GM23338 (cell line): ENCODE data around the gene SERPINB13. TPM values are rescaled to one million over a fixed set of nuclear protein-coding genes. Genes with fewer than 3 reads are reported as not detected.
"Not testable (repeated sequence)": the region's sequence is repeated elsewhere in the genome, so short reads cannot be mapped to it uniquely, and the experiment has no call there.

Source experiments
- ATAC-seq: fragments of 200-7000 bp; cut with Tn5 transposase; 3 replicates; pipeline ENCODE4 v1.9.1; 2020
- DNase-seq: peaks from one replicate; pipeline ENCODE4 v3.0.0-alpha.2; 2015; ENCODE audit warnings: low spot score
- H2AFZ ChIP-seq: fragments of 200-600 bp; sonication (generic); 2 replicates; pipeline ENCODE4 v1.8.0; 2016; ENCODE audit warnings: antibody characterized with exemption, mild to moderate bottlenecking, moderate library complexity
- H3F3A ChIP-seq: fragments of 200-600 bp; sonication (generic); replicated peaks from 2 replicates; pipeline ENCODE4 v1.8.0; 2017; ENCODE audit warnings: antibody characterized with exemption, mixed run types, low read depth
- H3K27ac ChIP-seq: fragments of 200-600 bp; sonication (generic); 2 replicates; pipeline ENCODE4 v1.6.1; 2016; ENCODE audit warnings: low read depth
- H3K27me3 ChIP-seq: fragments of 200-600 bp; sonication (generic); 2 replicates; pipeline ENCODE4 v1.8.0; 2016; ENCODE audit warnings: mild to moderate bottlenecking, mixed run types, moderate library complexity; ENCODE audit not compliant: insufficient read depth
- H3K36me3 ChIP-seq: fragments of 200-600 bp; sonication (generic); 2 replicates; pipeline ENCODE4 v1.8.0; 2016; ENCODE audit warnings: mild to moderate bottlenecking; ENCODE audit not compliant: insufficient read depth
- H3K4me1 ChIP-seq: fragments of 200-600 bp; sonication (generic); 2 replicates; pipeline ENCODE4 v1.8.0; 2016; ENCODE audit warnings: mild to moderate bottlenecking, moderate library complexity; ENCODE audit not compliant: insufficient read depth
- H3K4me2 ChIP-seq: fragments of 200-600 bp; sonication (generic); 2 replicates; pipeline ENCODE4 v1.7.1; 2017; ENCODE audit warnings: mixed run types
- H3K4me3 ChIP-seq: fragments of 200-600 bp; sonication (generic); 2 replicates; pipeline ENCODE4 v1.6.1; 2016; ENCODE audit warnings: mixed run types
- H3K79me2 ChIP-seq: fragments of 200-600 bp; sonication (generic); replicated peaks from 2 replicates; pipeline ENCODE4 v1.8.0; 2017; ENCODE audit warnings: mild to moderate bottlenecking; ENCODE audit not compliant: insufficient read depth
- H3K9me2 ChIP-seq: fragments of 200-600 bp; sonication (generic); 2 replicates; pipeline ENCODE4 v1.8.0; 2017; ENCODE audit not compliant: insufficient read depth
- H4K20me1 ChIP-seq: fragments of 200-600 bp; sonication (generic); replicated peaks from 2 replicates; pipeline ENCODE4 v1.8.0; 2017; ENCODE audit warnings: mild to moderate bottlenecking; ENCODE audit not compliant: insufficient read depth
- H3K27ac Mint-ChIP-seq: 2 replicates; pipeline ENCODE4 v1.8.0; 2020; ENCODE audit warnings: inconsistent platforms, mild to moderate bottlenecking, moderate library complexity, mixed read lengths
- H3K27me3 Mint-ChIP-seq: 3 replicates; pipeline ENCODE4 v1.8.0; 2022; ENCODE audit warnings: low read depth, mild to moderate bottlenecking, moderate library complexity, mixed read lengths, inconsistent platforms; ENCODE audit not compliant: insufficient read depth, poor library complexity
- H3K36me3 Mint-ChIP-seq: 3 replicates; pipeline ENCODE4 v1.8.0; 2021; ENCODE audit warnings: low read depth, mild to moderate bottlenecking, inconsistent platforms, moderate library complexity, mixed read lengths
- H3K4me1 Mint-ChIP-seq: 3 replicates; pipeline ENCODE4 v1.8.0; 2020; ENCODE audit warnings: mild to moderate bottlenecking, inconsistent platforms, mixed read lengths
- H3K4me3 Mint-ChIP-seq: 3 replicates; pipeline ENCODE4 v1.8.0; 2021; ENCODE audit warnings: moderate library complexity, mild to moderate bottlenecking, inconsistent platforms, mixed read lengths
- H3K9me3 Mint-ChIP-seq: 3 replicates; pipeline ENCODE4 v1.8.0; 2020; ENCODE audit warnings: moderate library complexity, mild to moderate bottlenecking, inconsistent platforms, mixed read lengths
- EZH2 ChIP-seq: fragments of 200-600 bp; sonication (generic); IDR thresholded peaks from one replicate; pipeline ENCODE4 v1.8.0; 2017; ENCODE audit warnings: antibody characterized with exemption, mild to moderate bottlenecking, low read depth; ENCODE audit not compliant: unreplicated experiment
- JUNB ChIP-seq: IDR thresholded peaks from one replicate; pipeline ENCODE4 v1.6.1; 2016; ENCODE audit warnings: antibody characterized with exemption; ENCODE audit not compliant: unreplicated experiment
- NANOG ChIP-seq: IDR thresholded peaks from 2 replicates; pipeline ENCODE4 v1.6.1; 2016; ENCODE audit warnings: antibody characterized with exemption, borderline replicate concordance
- REST ChIP-seq: IDR thresholded peaks from one replicate; pipeline ENCODE4 v1.6.1; 2018; ENCODE audit warnings: antibody characterized with exemption; ENCODE audit not compliant: unreplicated experiment
- ZNF114 ChIP-seq: fragments of 250-450 bp; sonication (Bioruptor Pico); IDR thresholded peaks from 2 replicates; pipeline ENCODE4 v1.5.0; 2020; ENCODE audit warnings: mild to moderate bottlenecking, moderate library complexity
- ZNF331 ChIP-seq: fragments of 250-450 bp; sonication (Bioruptor Pico); IDR thresholded peaks from 2 replicates; pipeline ENCODE4 v1.5.0; 2020; ENCODE audit warnings: low read depth, mild to moderate bottlenecking, moderate library complexity
- polyA plus RNA-seq: library from polyadenylated mRNA; unstranded; fragments of >200 nt; fragmentation: Nextera tagmentation; extraction: Ambion mirVana; gene quantifications from 2 replicates; pipeline ENCODE4 v1.2.1, GENCODE V29; 2016
- total RNA-seq: library from RNA; depleted of rRNA; stranded (reverse); fragments of >200 nt; shearing (Covaris generic); gene quantifications from 2 replicates; pipeline ENCODE4 v1.2.3, GENCODE V29; 2014

The SERPINB13 gene
- total and polyA plus RNA-seq, 2 experiments from 2014 or later: not detected

GRCh38 chr18:63637703-63638102, 50.6 kb downstream of the SERPINB13 start:
- Mint-ChIP-seq H3K27me3 (no peaks in the 10 kb centered on the region), H3K9me3 (no peaks in the 10 kb centered on the region), H3K4me1 (peaks cover 13% of the 10 kb centered on the region), H3K4me3 (no peak overlapping the region), H3K27ac (no peak overlapping the region), H3K36me3 (no peaks in the 10 kb centered on the region)
- Histone ChIP-seq H3K36me3 (no peaks in the 10 kb centered on the region), H3F3A (no peaks in the 10 kb centered on the region), H3K9me2 (0 out of 2 replicates have a peak, but pooled peaks cover 6% of the 10 kb centered on the region), H2AFZ (no peak overlapping the region), H4K20me1 (no peaks in the 10 kb centered on the region), H3K4me2 (no peak overlapping the region), H3K79me2 (no peaks in the 10 kb centered on the region), H3K27me3 (no peaks in the 10 kb centered on the region), H3K4me1 (peaks cover 10% of the 10 kb centered on the region; the same call in 1 of the 2 replicates), H3K4me3 (no peak overlapping the region), H3K27ac (no peak overlapping the region)
- DNase-seq (no peak), ATAC-seq (no peak)
- TF ChIP-seq EZH2 (no peak), ZNF114 (CRISPR knock-in tag) (no peak), JUNB (no peak), REST (no peak), ZNF331 (CRISPR knock-in tag) (no peak), NANOG (no peak)

- peaks cover 24% of the 10 kb centered on the region for H3K4me1 ChIP-seq
- not testable (repeated sequence) for H3K27me3 ChIP-seq, H3K9me2 ChIP-seq, H3K27me3 Mint-ChIP-seq, H3K4me3 ChIP-seq, H3F3A ChIP-seq, H4K20me1 ChIP-seq, H3K4me2 ChIP-seq, H3K27ac Mint-ChIP-seq, H3K36me3 ChIP-seq, H2AFZ ChIP-seq, H3K79me2 ChIP-seq, H3K9me3 Mint-ChIP-seq, H3K36me3 Mint-ChIP-seq, ATAC-seq, H3K27ac ChIP-seq, DNase-seq, H3K4me3 Mint-ChIP-seq
- peaks cover 20% of the 10 kb centered on the region for H3K4me1 Mint-ChIP-seq
Observed at GRCh38 chr18:63641157-63641680, 54.1 kb downstream of the SERPINB13 start.

GRCh38 chr18:63642668-63643356, 55.7 kb downstream of the SERPINB13 start:
- peaks cover 22% of the 10 kb centered on the region for H3K4me1 Mint-ChIP-seq
- H3K36me3 ChIP-seq, H2AFZ ChIP-seq, ATAC-seq, H3K4me3 Mint-ChIP-seq, H3K4me3 ChIP-seq, H3K9me3 Mint-ChIP-seq, H3K27me3 ChIP-seq, H3K36me3 Mint-ChIP-seq, H3F3A ChIP-seq, H3K79me2 ChIP-seq, H3K27ac Mint-ChIP-seq, H4K20me1 ChIP-seq, H3K27ac ChIP-seq, H3K27me3 Mint-ChIP-seq, DNase-seq, H3K4me2 ChIP-seq: not testable (repeated sequence)
- Histone ChIP-seq H3K9me2 (0 out of 2 replicates have a peak, but pooled peaks cover 20% of the 10 kb centered on the region), H3K4me1 (peaks cover 24% of the 10 kb centered on the region)

- Mint-ChIP-seq H3K4me1 (peaks cover 28% of the 10 kb centered on the region), H3K27ac (peak within 1 kb of the TSS; percentile 53; the same call in 1 of the 2 replicates)
- Histone ChIP-seq H3K4me2 (peak within 1 kb of the TSS; percentile 1; the same call in 1 of the 2 replicates), H3K4me1 (peaks cover 32% of the 10 kb centered on the region), H3K9me2 (0 out of 2 replicates have a peak, but pooled peaks cover 20% of the 10 kb centered on the region), H3K27ac (peak within 1 kb of the TSS; percentile 95; the same call in 1 of the 2 replicates), H2AFZ (0 out of 2 replicates have a peak within 1 kb of the TSS, but pooled peaks have one; percentile 23)
- H3K36me3 ChIP-seq, H3K27me3 Mint-ChIP-seq, H3K79me2 ChIP-seq, H3K4me3 ChIP-seq, DNase-seq, H3K36me3 Mint-ChIP-seq, ATAC-seq, H3K4me3 Mint-ChIP-seq, H3F3A ChIP-seq, H3K9me3 Mint-ChIP-seq, H3K27me3 ChIP-seq, H4K20me1 ChIP-seq: not testable (repeated sequence)
Observed at GRCh38 chr18:63644142-63644541, 57.0 kb downstream of the SERPINB13 start, which contains the start of gene SERPINB4. SERPINB4 (minus strand) TSS chr18:63644256; CDS start chr18:63643577, 679 bp downstream.
